ENCODE data around the gene KRTCAP3. TPM values are rescaled to one million over a fixed set of nuclear protein-coding genes. Genes with fewer than 3 reads are reported as not detected.

The KRTCAP3 gene
- total RNA-seq, 6 experiments from 2014 or later, result 0.34 to 1.3 (median 0.65) TPM

DNA sequence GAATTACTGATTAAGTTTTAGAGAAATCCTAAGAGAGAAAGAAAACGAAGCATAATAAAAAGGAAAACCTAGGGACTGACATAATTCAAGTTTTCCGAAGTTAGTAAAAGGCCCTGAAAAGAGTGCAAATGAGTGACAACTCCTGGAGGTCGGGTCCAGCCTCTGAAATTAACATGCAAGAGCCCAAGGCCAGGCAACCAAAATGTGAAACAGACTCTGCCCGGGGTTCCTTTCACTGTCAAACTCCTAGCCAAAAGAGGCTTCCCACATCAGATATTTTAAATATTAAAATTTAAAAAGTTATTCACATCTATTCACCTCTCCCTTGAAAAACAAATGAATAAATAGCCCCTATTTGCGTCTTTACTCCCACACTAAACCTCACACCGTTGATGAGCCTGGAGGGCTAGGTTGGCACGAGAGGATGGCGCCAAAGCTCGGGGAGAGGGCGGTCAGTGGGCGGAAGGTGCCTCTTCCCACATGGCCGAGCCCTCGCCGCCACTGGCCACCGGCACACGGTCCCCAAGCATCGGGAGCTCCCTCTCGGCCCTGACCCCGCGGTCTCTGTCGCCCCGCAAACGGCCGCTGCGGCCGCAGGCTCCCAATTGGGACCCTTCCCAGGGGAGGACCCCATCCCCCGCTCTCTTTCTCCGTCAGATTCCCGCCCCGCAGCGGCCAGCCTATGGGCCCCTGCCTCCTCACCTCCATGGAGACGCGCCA, 33.4 kb upstream of the KRTCAP3 start:
- peak overlapping the region; percentile 90 for H3K4me3 Mint-ChIP-seq
- TF ChIP-seq, protein P1, sequence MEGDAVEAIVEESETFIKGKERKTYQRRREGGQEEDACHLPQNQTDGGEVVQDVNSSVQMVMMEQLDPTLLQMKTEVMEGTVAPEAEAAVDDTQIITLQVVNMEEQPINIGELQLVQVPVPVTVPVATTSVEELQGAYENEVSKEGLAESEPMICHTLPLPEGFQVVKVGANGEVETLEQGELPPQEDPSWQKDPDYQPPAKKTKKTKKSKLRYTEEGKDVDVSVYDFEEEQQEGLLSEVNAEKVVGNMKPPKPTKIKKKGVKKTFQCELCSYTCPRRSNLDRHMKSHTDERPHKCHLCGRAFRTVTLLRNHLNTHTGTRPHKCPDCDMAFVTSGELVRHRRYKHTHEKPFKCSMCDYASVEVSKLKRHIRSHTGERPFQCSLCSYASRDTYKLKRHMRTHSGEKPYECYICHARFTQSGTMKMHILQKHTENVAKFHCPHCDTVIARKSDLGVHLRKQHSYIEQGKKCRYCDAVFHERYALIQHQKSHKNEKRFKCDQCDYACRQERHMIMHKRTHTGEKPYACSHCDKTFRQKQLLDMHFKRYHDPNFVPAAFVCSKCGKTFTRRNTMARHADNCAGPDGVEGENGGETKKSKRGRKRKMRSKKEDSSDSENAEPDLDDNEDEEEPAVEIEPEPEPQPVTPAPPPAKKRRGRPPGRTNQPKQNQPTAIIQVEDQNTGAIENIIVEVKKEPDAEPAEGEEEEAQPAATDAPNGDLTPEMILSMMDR (IDR thresholded peaks at IDR 0.05), result no peak
- H3K4me1 Mint-ChIP-seq (ENCODE audit: low read depth), result peaks cover 30% of the 10 kb centered on the region
- H3K36me3 Mint-ChIP-seq (ENCODE audit: low read depth), result peaks cover 10% of the 10 kb centered on the region
- peak overlapping the region; percentile 58 for H3K27ac Mint-ChIP-seq
- no peak for DNase-seq
- peaks cover 4% of the 10 kb centered on the region for H3K9me3 Mint-ChIP-seq
- no peaks in the 10 kb centered on the region; the same call in 1 of the 2 replicates for H3K27me3 Mint-ChIP-seq (ENCODE audit: insufficient read depth)

DNA sequence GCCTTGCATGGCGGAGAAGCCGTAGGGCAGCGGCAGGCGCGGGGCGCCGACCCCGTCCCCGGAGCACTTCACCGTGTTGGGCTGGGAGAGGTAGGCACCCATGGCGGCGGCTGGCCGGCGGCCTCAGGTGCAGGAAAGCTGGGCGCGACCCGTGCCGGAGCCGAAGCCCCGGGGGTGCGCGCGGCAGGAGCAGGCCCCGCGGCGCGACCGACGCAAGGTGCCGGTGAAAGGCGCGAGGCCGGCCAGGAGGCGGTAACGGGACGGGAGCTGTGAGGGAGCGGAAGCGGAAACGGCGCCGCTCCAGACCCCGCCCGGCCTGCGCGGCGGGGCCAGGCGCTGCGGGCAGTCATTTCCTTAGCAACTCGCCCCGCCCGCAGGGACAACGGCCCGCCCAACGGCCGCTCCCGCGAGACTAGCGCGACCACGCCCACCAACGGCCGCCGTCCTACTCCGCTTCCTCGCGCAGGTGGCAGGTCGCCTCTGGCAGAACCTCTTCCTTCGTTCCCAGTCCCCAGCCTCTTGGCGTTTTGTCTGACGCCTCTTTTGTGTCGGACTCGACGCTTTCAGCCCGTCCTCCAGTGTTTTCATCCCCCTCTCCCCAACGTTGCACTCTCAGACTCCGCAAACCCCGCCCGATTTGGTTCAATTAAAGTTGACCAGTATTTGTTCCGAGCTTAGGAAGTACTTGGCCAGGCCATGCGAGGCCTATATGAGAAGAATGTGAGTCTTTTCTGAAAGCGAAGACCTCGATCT, 32.7 kb upstream of the KRTCAP3 start, which contains the start of gene PPM1G:
Gene PPM1G, minus strand, starts transcription at position 271 of the 753 bp plus-strand sequence. Its CDS starts 169 bp downstream, at position 102.
- peak within 1 kb of the TSS; percentile 90 for H3K4me3 Mint-ChIP-seq
- peak; percentile 87 for DNase-seq
- H3K9me3 Mint-ChIP-seq, result peaks cover 4% of the 10 kb centered on the region
- H3K4me1 Mint-ChIP-seq (ENCODE audit: low read depth), result peaks cover 30% of the 10 kb centered on the region
- peak within 1 kb of the TSS; percentile 89 for H3K27ac Mint-ChIP-seq
- H3K36me3 Mint-ChIP-seq (ENCODE audit: low read depth), result peaks cover 10% of the 10 kb centered on the region
- TF ChIP-seq, protein P1 (IDR thresholded peaks at IDR 0.05), result no peak; the same call in 1 of the 2 replicates
- no peaks in the 10 kb centered on the region; the same call in 1 of the 2 replicates for H3K27me3 Mint-ChIP-seq (ENCODE audit: insufficient read depth)

DNA sequence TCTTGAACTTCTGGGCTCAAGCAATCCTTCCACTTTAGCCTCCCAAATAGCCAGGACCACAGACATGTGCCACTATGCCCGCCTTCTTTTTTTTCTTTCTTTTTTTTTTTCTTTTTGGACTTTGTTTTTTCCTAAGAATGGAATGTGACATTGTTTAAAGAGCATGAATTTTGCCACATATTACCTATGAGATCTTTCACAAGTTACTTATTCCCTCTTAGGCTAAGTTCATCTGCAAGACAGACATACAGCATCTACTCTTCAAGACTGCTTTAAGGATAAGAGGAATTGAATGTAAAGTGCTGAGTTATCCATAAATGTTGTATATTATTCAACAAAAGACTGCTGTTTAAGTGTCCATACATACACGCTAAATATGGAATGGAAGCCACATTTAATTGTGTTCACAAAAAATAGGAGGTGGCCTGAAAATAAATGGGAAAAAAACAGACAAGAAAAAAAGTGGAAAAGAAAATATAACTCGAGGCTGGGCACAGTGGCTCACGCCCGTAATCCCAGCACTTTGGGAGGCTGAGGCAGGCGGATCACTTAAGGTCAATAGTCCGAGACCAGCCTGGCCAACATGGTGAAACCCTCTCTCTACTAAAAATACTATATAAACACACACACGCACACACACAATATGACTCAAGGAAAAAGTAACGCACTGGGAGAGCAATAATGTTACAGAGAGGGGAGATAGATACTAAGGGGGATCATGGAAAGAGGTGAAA, 29.6 kb upstream of the KRTCAP3 start:
- H3K4me3 Mint-ChIP-seq, result no peak overlapping the region
- peaks cover 5% of the 10 kb centered on the region for H3K36me3 Mint-ChIP-seq (ENCODE audit: low read depth)
- no peaks in the 10 kb centered on the region; the same call in 1 of the 2 replicates for H3K27me3 Mint-ChIP-seq (ENCODE audit: insufficient read depth)
- H3K4me1 Mint-ChIP-seq (ENCODE audit: low read depth), result peaks cover 16% of the 10 kb centered on the region
- TF ChIP-seq, protein P1 (IDR thresholded peaks at IDR 0.05), result no peak
- no peak for DNase-seq
- peaks cover 4% of the 10 kb centered on the region for H3K9me3 Mint-ChIP-seq
- H3K27ac Mint-ChIP-seq, result no peak overlapping the region

DNA sequence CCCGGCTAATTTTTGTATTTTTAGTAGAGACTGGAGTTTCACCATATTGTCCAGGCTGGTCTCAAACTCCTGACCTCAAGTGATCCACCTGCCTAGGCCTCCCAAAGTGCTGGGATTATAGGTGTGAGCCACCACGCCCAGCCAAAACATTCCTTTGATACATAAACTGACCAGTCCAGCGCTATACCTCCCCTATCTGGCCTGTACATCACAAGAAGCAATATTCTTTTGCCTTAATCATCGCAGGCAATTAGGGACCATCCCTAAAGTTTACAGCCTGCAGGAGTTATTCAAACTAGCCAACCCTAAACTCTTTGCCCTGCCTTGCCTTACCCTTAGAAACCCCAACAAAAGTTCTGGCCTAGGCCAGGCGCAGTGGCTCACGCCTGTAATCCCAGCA, 26.0 kb upstream of the KRTCAP3 start:
- no peak overlapping the region for H3K27ac Mint-ChIP-seq
- no peaks in the 10 kb centered on the region; the same call in 1 of the 2 replicates for H3K27me3 Mint-ChIP-seq (ENCODE audit: insufficient read depth)
- no peak overlapping the region for H3K4me3 Mint-ChIP-seq
- no peak for DNase-seq
- H3K36me3 Mint-ChIP-seq (ENCODE audit: low read depth), result no peaks in the 10 kb centered on the region
- TF ChIP-seq, protein P1 (IDR thresholded peaks at IDR 0.05), result no peak
- no peaks in the 10 kb centered on the region; the same call in 1 of the 2 replicates for H3K9me3 Mint-ChIP-seq
- H3K4me1 Mint-ChIP-seq (ENCODE audit: low read depth), result no peaks in the 10 kb centered on the region

DNA sequence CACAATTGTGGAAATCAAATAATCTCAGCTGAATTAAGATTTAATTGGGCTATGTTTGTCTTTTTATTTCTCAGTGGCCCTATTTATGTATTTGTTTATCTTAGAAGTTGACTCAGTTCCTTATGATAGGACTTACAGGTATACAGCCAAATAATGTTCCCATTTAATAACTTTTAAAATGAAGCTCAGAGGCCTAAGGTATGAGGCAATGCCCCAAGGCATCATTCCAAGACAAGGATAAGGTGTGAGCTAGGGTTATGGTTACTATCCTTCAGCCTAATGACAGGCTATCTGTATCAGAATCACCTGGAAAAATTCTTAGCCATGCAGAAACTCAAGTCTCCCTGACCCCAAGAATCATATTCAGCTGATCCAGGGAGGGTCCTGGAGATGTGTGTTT, 21.2 kb upstream of the KRTCAP3 start:
- H3K9me3 Mint-ChIP-seq, result no peaks in the 10 kb centered on the region
- TF ChIP-seq, protein P1 (IDR thresholded peaks at IDR 0.05), result no peak
- no peak overlapping the region for H3K27ac Mint-ChIP-seq
- 0 out of 2 replicates have a peak, but pooled peaks cover 3% of the 10 kb centered on the region for H3K27me3 Mint-ChIP-seq (ENCODE audit: insufficient read depth)
- no peak overlapping the region for H3K4me3 Mint-ChIP-seq
- DNase-seq, result no peak
- H3K36me3 Mint-ChIP-seq (ENCODE audit: low read depth), result no peaks in the 10 kb centered on the region
- H3K4me1 Mint-ChIP-seq (ENCODE audit: low read depth), result no peaks in the 10 kb centered on the region

Measured in HFFc6 (cell line).